ENCODE data around the gene TBXA2R. TPM values are rescaled to one million over a fixed set of nuclear protein-coding genes. Genes with fewer than 3 reads are reported as not detected.

Gene TBXA2R
- total and polyA plus RNA-seq, 2 donors = 1.4 to 3.8 TPM

GRCh38 chr19:3547767-3548282 is 58.9 kb downstream of the TBXA2R start:
- no peaks in the 10 kb centered on the region for H3K36me3 ChIP-seq (ENCODE audit: insufficient read depth)
- H3K4me3 ChIP-seq (ENCODE audit: low read depth, low read length) = no peak overlapping the region
- WGBS = 84% methylated on average over 36 of the region's 36 CpGs
- H3K4me1 ChIP-seq (ENCODE audit: insufficient read depth) = no peaks in the 10 kb centered on the region
- H3K27ac ChIP-seq (ENCODE audit: low read depth) = no peak overlapping the region
- no peak for DNase-seq (ENCODE audit: extremely low spot score)

GRCh38 chr19:3547301-3547731 is 59.4 kb downstream of the TBXA2R start:
- Histone ChIP-seq H3K36me3 (ENCODE audit: insufficient read depth) (no peaks in the 10 kb centered on the region), H3K4me3 (ENCODE audit: low read depth, low read length) (no peak overlapping the region), H3K27ac (ENCODE audit: low read depth) (no peak overlapping the region), H3K4me1 (ENCODE audit: insufficient read depth) (no peaks in the 10 kb centered on the region)
- 90% methylated on average over 15 of the region's 15 CpGs for WGBS
- no peak for DNase-seq (ENCODE audit: extremely low spot score)

- DNase-seq (ENCODE audit: extremely low spot score) = no peak
- H3K27ac ChIP-seq (ENCODE audit: low read depth) = no peak overlapping the region
- H3K4me3 ChIP-seq (ENCODE audit: low read depth, low read length) = no peak overlapping the region
- no peaks in the 10 kb centered on the region for H3K4me1 ChIP-seq (ENCODE audit: insufficient read depth)
- H3K36me3 ChIP-seq (ENCODE audit: insufficient read depth) = no peaks in the 10 kb centered on the region
- 87% methylated on average over 23 of the region's 23 CpGs for WGBS
These were observed 60.6 kb downstream of the TBXA2R start for GRCh38 chr19:3546119-3546518.

GRCh38 chr19:3545669-3546034 is 61.0 kb downstream of the TBXA2R start:
- WGBS = 77% methylated on average over 10 of the region's 10 CpGs

GRCh38 chr19:3544742-3545668 is 61.7 kb downstream of the TBXA2R start:
- WGBS = 63% methylated on average over 30 of the region's 30 CpGs
- Histone ChIP-seq H3K36me3 (ENCODE audit: insufficient read depth) (no peaks in the 10 kb centered on the region), H3K4me3 (ENCODE audit: low read depth, low read length) (no peak overlapping the region), H3K27ac (ENCODE audit: low read depth) (no peak overlapping the region), H3K4me1 (ENCODE audit: insufficient read depth) (no peaks in the 10 kb centered on the region)
- no peak for DNase-seq (ENCODE audit: extremely low spot score)

More at GRCh38 chr19:3545669-3546034, 61.0 kb downstream of the TBXA2R start:
- Histone ChIP-seq H3K36me3 (ENCODE audit: insufficient read depth) (no peaks in the 10 kb centered on the region), H3K4me3 (ENCODE audit: low read depth, low read length) (no peak overlapping the region), H3K4me1 (ENCODE audit: insufficient read depth) (no peaks in the 10 kb centered on the region), H3K27ac (ENCODE audit: low read depth) (no peak overlapping the region)
- no peak for DNase-seq (ENCODE audit: extremely low spot score)

Small RNA genes within 50 kb of the gene (small RNA-seq; reads per million reads assigned to genes)
- not detected for gene AC005786.1

Other genes with a start within 250 kb of the TBXA2R start
- 26.4 TPM for gene NFIC, start 240.3 kb downstream of the TBXA2R start, total RNA-seq
- gene NFIC, start 240.3 kb downstream of the TBXA2R start, polyA plus RNA-seq = 112 TPM
- gene SMIM24, start 126.3 kb downstream of the TBXA2R start, total RNA-seq = not detected
- not detected for gene SMIM24, start 126.3 kb downstream of the TBXA2R start, polyA plus RNA-seq
- gene SMIM44, start 123.4 kb downstream of the TBXA2R start, total RNA-seq = not detected
- not detected for gene SMIM44, start 123.4 kb downstream of the TBXA2R start, polyA plus RNA-seq
- gene DOHH, start 106.2 kb downstream of the TBXA2R start, total RNA-seq = 2.9 TPM
- 18.3 TPM for gene DOHH, start 106.2 kb downstream of the TBXA2R start, polyA plus RNA-seq
- 30.5 TPM for gene FZR1, start 100.6 kb downstream of the TBXA2R start, total RNA-seq
- gene FZR1, start 100.6 kb downstream of the TBXA2R start, polyA plus RNA-seq = 30.5 TPM
- gene TEKTIP1, start 67.7 kb downstream of the TBXA2R start, total RNA-seq = not detected
- gene TEKTIP1, start 67.7 kb downstream of the TBXA2R start, polyA plus RNA-seq = 0.79 TPM
- gene MFSD12, start 49.3 kb downstream of the TBXA2R start, total RNA-seq = 19.3 TPM
- 38.6 TPM for gene MFSD12, start 49.3 kb downstream of the TBXA2R start, polyA plus RNA-seq
- 30.6 TPM for gene HMG20B, start 33.9 kb downstream of the TBXA2R start, total RNA-seq
- gene HMG20B, start 33.9 kb downstream of the TBXA2R start, polyA plus RNA-seq = 109 TPM
- gene GIPC3, start 21.4 kb downstream of the TBXA2R start, total RNA-seq = 0.11 TPM
- 0.94 TPM for gene GIPC3, start 21.4 kb downstream of the TBXA2R start, polyA plus RNA-seq
- 11.1 TPM for gene CACTIN, start 19.9 kb upstream of the TBXA2R start, total RNA-seq
- gene CACTIN, start 19.9 kb upstream of the TBXA2R start, polyA plus RNA-seq = 27.7 TPM
- 17.1 TPM for gene PIP5K1C, start 93.6 kb upstream of the TBXA2R start, total RNA-seq
- gene PIP5K1C, start 93.6 kb upstream of the TBXA2R start, polyA plus RNA-seq = 60.8 TPM
- 3.1 TPM for gene TJP3, start 101.5 kb upstream of the TBXA2R start, total RNA-seq
- 2.8 TPM for gene TJP3, start 101.5 kb upstream of the TBXA2R start, polyA plus RNA-seq
- gene APBA3, start 154.8 kb upstream of the TBXA2R start, total RNA-seq = 10.4 TPM
- gene APBA3, start 154.8 kb upstream of the TBXA2R start, polyA plus RNA-seq = 21.7 TPM
- 23.0 TPM for gene MRPL54, start 155.8 kb upstream of the TBXA2R start, total RNA-seq
- 61.9 TPM for gene MRPL54, start 155.8 kb upstream of the TBXA2R start, polyA plus RNA-seq
- gene RAX2, start 165.4 kb upstream of the TBXA2R start, total RNA-seq = not detected
- gene RAX2, start 165.4 kb upstream of the TBXA2R start, polyA plus RNA-seq = not detected
- 0.53 TPM for gene MATK, start 179.5 kb upstream of the TBXA2R start, total RNA-seq
- 1.3 TPM for gene MATK, start 179.5 kb upstream of the TBXA2R start, polyA plus RNA-seq

Measured in urinary bladder (tissue), 4 donors.